K562 (cell line): ENCODE results near the gene ACKR2. TPM values are rescaled to one million over a fixed set of nuclear protein-coding genes. Genes with fewer than 3 reads are reported as not detected.

Source experiments
- DPF2 ChIP-seq: fragments of 450-650 bp; IDR thresholded peaks from 2 replicates; pipeline ENCODE4 v1.6.1; 2016
- IRF2 ChIP-seq: sonication (generic); formaldehyde crosslinking; IDR thresholded peaks from 2 replicates; pipeline ENCODE4 v1.8.1; 2022; ENCODE audit warnings: mild to moderate bottlenecking, missing genetic modification reagents
- KAT8 ChIP-seq: fragments of 450-650 bp; IDR thresholded peaks from 2 replicates; pipeline ENCODE4 v1.6.1; 2016; ENCODE audit warnings: low read depth, mild to moderate bottlenecking
- REST ChIP-seq, 2 experiments: fragments of 450-650 bp; formaldehyde crosslinking in 1 of 2; IDR thresholded peaks; 2 replicates each; pipeline versions ENCODE4 v1.4.0 to v1.6.1; 2014 to 2020; ENCODE audit warnings: mild to moderate bottlenecking in 2 of 2, borderline replicate concordance in 1 of 2, low read depth in 1 of 2
- SIN3A ChIP-seq, 2 experiments: fragments of 150-350 bp in 1 of 2; IDR thresholded peaks; 2 replicates each; pipeline ENCODE4 v1.6.1; 2011 to 2016; ENCODE audit warnings: borderline replicate concordance in 2 of 2, low read depth in 2 of 2, low read length in 2 of 2, mild to moderate bottlenecking in 2 of 2, moderate library complexity in 2 of 2; ENCODE audit not compliant: control insufficient read depth in 1 of 2
- TFAP4 ChIP-seq: sonication (generic); formaldehyde crosslinking; IDR thresholded peaks from 2 replicates; pipeline ENCODE4 v1.8.0; 2022; ENCODE audit warnings: missing genetic modification reagents, mild to moderate bottlenecking, moderate library complexity, borderline replicate concordance
- ZNF263 ChIP-seq: sonication (generic); formaldehyde crosslinking; IDR thresholded peaks from 2 replicates; pipeline ENCODE4 v1.8.0; 2022; ENCODE audit warnings: mild to moderate bottlenecking, missing genetic modification reagents, borderline replicate concordance
- polyA plus RNA-seq, 8 experiments: library from polyadenylated mRNA; depleted of rRNA in 4 of 8; stranded (reverse) in 5 of 8; unstranded in 3 of 8; fragments of >200 nt; fragmentation: Nextera tagmentation in 2 of 8; fragmentation: Illumina TruSeq in 1 of 8; extraction: Ambion mirVana in 2 of 8; extraction: Trizol in 1 of 8; gene quantifications; 2 replicates each; pipeline versions ENCODE4 v1.2.1 to v1.2.3, GENCODE V29; 2011 to 2014; ENCODE audit warnings: inconsistent platforms in 1 of 8, missing spikeins in 1 of 8
- total RNA-seq, 7 experiments: library from RNA; depleted of rRNA in 6 of 7; stranded (reverse); fragments of >200 nt in 6 of 7; fragmentation: Illumina TruSeq in 2 of 7; extraction: Trizol in 2 of 7; gene quantifications; 2 replicates each; pipeline versions ENCODE4 v1.2.1 to v1.2.3, GENCODE V29; 2011 to 2021; ENCODE audit warnings: low replicate concordance in 1 of 7

ACKR2 gene
- total and polyA plus RNA-seq, 9 of the 15 experiments (the other 6 are each of a cell fraction or from before 2014, with no cell fraction given): 0.03 to 0.69 (median 0.25) TPM; not detected in 1

GRCh38 chr3:42880601-42881451 is 71.6 kb downstream of the ACKR2 start (continued):
- TF ChIP-seq REST (IDR thresholded peaks at IDR 0.05; ENCODE audit: borderline replicate concordance) (peak; percentile 95), REST (CRISPR knock-in tag; IDR thresholded peaks at IDR 0.05; ENCODE audit: low read depth) (no peak), SIN3A (IDR thresholded peaks at IDR 0.05; ENCODE audit: borderline replicate concordance in 2 of 2, control insufficient read depth in 1 of 2, low read depth in 2 of 2, low read length in 2 of 2) (0 out of 4 replicates have a peak, but pooled peaks of 1 of the 2 experiments have one; percentile 19), IRF2 (no peak), KAT8 (no peak), TFAP4 (peak; percentile 75; the same call in 1 of the 2 replicates), DPF2 (0 out of 2 replicates have a peak, but pooled peaks have one; percentile 29), ZNF263 (peak; percentile 67; the same call in 1 of the 2 replicates)
